ENCODE data around the gene IL17RA. TPM values are rescaled to one million over a fixed set of nuclear protein-coding genes. Genes with fewer than 3 reads are reported as not detected.

The IL17RA gene
- total RNA-seq, 1 donor from 2014 or later: 11.6 TPM

DNA sequence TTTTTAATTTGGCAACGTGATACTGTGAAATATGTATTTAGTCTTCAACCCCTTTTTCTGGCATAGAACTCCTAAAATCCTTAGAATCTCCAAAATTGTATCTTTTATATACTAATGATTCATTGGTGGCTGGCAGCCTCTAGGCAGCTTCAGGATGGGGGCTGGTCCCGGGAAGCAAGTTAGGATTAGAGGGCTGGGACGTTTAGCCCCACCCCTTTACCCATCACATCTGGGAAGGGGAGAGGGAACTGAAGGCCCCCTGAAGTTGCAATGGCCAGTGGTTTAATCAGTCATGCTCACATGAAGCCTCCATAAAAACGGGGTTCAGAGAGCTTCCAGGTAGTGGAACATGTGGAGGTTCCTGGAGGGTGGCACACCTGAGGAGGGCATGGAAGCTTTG lies 7.1 kb downstream of the IL17RA start:
- Mint-ChIP-seq H3K9me3 (ENCODE audit: low read depth) (no peaks in the 10 kb centered on the region), H3K4me3 (ENCODE audit: unreplicated experiment) (no peak overlapping the region), H3K27ac (ENCODE audit: unreplicated experiment) (no peak overlapping the region), H3K4me1 (ENCODE audit: low read depth) (peaks cover 11% of the 10 kb centered on the region), H3K36me3 (ENCODE audit: low read depth) (no peaks in the 10 kb centered on the region), H3K27me3 (ENCODE audit: low read depth) (no peaks in the 10 kb centered on the region)
- DNase-seq (ENCODE audit: low spot score): no peak
- TF ChIP-seq CTCF (IDR thresholded peaks at IDR 0.05): no peak

DNA sequence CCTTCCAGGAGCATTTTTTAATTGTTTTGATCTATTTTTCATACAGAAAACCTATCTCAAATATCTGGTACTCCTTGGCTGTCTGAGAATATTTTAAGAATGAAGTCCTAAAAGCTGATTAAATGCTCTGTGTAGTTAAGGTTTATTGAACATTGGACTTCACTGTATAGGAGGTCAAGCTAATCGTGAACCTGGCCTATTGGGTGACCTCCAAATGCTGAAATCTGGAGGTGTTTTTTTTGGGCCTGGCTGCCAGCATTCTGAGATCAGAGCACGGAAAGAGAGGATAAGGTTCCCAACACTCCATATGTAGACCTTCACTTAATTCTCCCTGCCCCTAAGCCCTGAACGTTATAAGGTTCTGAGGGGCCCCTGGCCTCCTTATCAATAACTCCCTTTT lies 8.3 kb downstream of the IL17RA start:
- no peaks in the 10 kb centered on the region for H3K27me3 Mint-ChIP-seq (ENCODE audit: low read depth)
- H3K4me1 Mint-ChIP-seq (ENCODE audit: low read depth): no peaks in the 10 kb centered on the region
- DNase-seq (ENCODE audit: low spot score): no peak
- H3K27ac Mint-ChIP-seq (ENCODE audit: unreplicated experiment): no peak overlapping the region
- no peaks in the 10 kb centered on the region for H3K9me3 Mint-ChIP-seq (ENCODE audit: low read depth)
- no peak overlapping the region for H3K4me3 Mint-ChIP-seq (ENCODE audit: unreplicated experiment)
- TF ChIP-seq CTCF (IDR thresholded peaks at IDR 0.05): no peak
- no peaks in the 10 kb centered on the region for H3K36me3 Mint-ChIP-seq (ENCODE audit: low read depth)

GRCh38 chr22:17095538-17095937 lies 10.7 kb downstream of the IL17RA start:
- Mint-ChIP-seq H3K36me3 (ENCODE audit: low read depth) (peaks cover 12% of the 10 kb centered on the region), H3K4me1 (ENCODE audit: low read depth) (no peaks in the 10 kb centered on the region), H3K4me3 (ENCODE audit: unreplicated experiment) (no peak overlapping the region), H3K27ac (ENCODE audit: unreplicated experiment) (no peak overlapping the region), H3K27me3 (ENCODE audit: low read depth) (no peaks in the 10 kb centered on the region), H3K9me3 (ENCODE audit: low read depth) (no peaks in the 10 kb centered on the region)
- DNase-seq (ENCODE audit: low spot score): no peak
- peak; percentile 47 for TF ChIP-seq CTCF (IDR thresholded peaks at IDR 0.05)

GRCh38 chr22:17096071-17096470 lies 11.3 kb downstream of the IL17RA start:
- Mint-ChIP-seq H3K4me1 (ENCODE audit: low read depth) (no peaks in the 10 kb centered on the region), H3K27ac (ENCODE audit: unreplicated experiment) (no peak overlapping the region), H3K36me3 (ENCODE audit: low read depth) (peaks cover 18% of the 10 kb centered on the region), H3K27me3 (ENCODE audit: low read depth) (no peaks in the 10 kb centered on the region), H3K4me3 (ENCODE audit: unreplicated experiment) (no peak overlapping the region), H3K9me3 (ENCODE audit: low read depth) (no peaks in the 10 kb centered on the region)
- TF ChIP-seq CTCF (IDR thresholded peaks at IDR 0.05): no peak
- no peak for DNase-seq (ENCODE audit: low spot score)

GRCh38 chr22:17097062-17097461 lies 12.3 kb downstream of the IL17RA start:
- Mint-ChIP-seq H3K4me1 (ENCODE audit: low read depth) (no peaks in the 10 kb centered on the region), H3K4me3 (ENCODE audit: unreplicated experiment) (no peak overlapping the region), H3K36me3 (ENCODE audit: low read depth) (peaks cover 27% of the 10 kb centered on the region), H3K27me3 (ENCODE audit: low read depth) (no peaks in the 10 kb centered on the region), H3K9me3 (ENCODE audit: low read depth) (no peaks in the 10 kb centered on the region), H3K27ac (ENCODE audit: unreplicated experiment) (no peak overlapping the region)
- no peak for DNase-seq (ENCODE audit: low spot score)
- TF ChIP-seq CTCF (IDR thresholded peaks at IDR 0.05): no peak
